GM19324 (cell line): ENCODE results near the gene CNTNAP2.

Experiments
- ATAC-seq: cut with Tn5 transposase; IDR thresholded peaks from one replicate; pipeline ENCODE4 v1.9.1; 2021; ENCODE audit warnings: mild to moderate bottlenecking, moderate library complexity; ENCODE audit not compliant: unreplicated experiment, low FRiP score

Gene CNTNAP2

DNA sequence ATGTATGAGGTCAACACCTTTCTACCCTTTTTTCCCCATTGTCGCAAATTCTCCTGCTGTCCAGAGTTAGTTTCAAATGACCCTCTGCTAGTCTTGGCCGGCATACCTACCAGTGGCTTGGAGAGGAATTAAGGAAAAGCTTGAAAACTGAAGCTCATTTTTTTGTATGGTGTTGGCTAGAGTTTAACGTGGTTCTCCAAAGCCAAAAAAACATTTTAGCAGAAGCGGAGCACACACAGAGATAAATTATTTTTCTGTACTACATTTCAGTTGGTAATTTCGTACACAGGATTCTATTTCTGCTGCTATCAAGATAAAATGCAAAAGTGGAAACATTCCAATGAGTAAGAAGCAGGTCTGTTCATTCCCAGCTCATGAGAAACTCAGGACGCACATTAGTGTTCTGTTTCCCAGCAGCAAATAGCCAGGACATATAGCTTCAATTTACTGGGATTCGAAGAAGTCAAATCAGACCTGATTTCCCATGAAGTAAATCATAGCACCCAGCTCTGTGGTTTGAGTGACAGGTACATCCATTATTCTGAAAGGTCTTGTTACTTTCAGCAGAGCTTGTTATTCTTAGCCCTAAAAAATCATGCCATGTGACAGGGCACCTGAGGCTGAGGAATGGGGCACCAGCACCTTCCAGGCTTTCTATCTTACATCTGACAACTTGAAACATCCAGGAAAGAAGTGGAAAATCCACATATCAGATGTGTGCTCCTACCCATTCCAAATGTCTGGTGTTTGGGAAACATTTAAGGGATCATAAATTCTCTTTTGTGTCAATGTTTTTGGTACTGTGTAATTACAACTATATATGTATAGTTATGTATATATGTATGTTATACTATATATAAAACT is 2258.0 kb downstream of the CNTNAP2 start:
- ATAC-seq = no peak

DNA sequence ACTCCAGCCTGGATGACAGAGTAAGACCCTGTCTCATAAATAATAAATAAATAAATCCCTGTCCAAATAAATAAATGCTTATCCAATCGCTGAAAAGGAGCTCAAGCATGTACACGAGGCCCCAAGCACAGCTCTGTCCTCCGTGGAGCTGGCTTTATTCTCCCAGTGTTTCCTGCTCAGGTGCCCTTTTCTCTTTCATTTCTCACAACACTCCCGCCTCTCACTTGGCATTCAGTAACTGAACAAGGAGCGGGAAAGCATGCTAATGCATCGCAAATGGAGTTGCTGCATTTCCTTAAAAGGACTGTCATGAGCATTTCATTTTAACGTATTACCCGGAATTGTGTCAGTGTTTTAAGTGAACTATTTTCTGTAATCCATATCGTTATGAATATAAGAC is 2263.1 kb downstream of the CNTNAP2 start:
- no peak for ATAC-seq

DNA sequence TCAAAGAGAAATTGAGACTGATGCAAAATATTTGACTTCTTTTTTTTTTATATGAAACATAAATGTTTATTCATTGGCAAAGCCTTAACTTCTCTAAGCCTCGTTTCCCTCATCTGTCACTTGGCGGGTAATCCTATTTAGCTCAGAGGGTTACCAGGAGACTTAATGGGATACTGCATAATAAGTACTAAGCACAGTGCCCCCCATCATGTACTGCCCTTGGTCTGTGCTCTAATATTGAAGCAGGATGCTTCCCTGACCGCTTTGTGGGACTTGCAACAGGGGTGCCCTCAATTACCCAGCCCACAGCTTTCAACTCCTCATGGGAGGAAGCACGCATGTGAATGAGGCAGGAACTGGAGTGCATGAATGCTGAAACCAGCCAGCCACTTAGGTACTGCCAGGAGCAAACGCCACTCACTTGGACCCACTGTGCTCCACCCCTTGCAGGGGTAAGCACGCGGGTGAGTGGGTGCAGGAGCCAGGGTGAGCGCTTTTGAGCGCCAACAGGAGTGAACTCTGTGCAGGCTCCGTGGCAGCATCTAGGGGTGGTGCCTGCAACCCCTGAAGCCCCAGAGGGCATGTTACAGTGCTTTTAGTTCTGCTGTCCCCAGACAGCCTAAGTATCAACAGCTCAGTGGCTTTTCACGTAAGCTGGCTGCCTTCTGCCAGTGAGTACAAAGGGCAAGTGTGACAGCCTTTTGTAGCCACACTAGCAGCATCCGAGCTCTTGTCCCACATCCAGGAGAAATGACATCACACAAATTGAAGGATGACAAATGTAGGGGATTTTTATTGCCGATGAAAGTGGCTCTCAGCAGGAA is 2264.2 kb downstream of the CNTNAP2 start:
- no peak for ATAC-seq

DNA sequence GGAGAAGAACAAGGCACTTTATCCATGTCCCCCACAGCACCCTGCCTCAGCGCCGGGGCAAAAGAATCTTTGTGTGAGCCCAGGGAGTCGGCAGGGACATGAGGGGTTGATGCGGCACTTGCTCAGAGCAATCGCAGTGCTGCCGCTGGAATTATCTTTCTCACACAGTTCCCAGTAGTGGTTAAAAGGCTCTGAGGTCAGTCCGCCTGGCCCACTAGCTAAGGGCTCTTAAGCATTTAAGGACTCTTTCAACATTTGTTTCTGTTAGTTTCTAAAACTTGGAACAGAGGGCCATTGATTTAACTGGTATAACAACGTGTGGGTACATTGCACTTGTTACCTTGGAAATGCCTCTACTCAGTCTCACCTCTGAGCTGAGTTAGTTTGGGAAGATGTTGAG is 2266.0 kb downstream of the CNTNAP2 start:
- ATAC-seq = no peak

DNA sequence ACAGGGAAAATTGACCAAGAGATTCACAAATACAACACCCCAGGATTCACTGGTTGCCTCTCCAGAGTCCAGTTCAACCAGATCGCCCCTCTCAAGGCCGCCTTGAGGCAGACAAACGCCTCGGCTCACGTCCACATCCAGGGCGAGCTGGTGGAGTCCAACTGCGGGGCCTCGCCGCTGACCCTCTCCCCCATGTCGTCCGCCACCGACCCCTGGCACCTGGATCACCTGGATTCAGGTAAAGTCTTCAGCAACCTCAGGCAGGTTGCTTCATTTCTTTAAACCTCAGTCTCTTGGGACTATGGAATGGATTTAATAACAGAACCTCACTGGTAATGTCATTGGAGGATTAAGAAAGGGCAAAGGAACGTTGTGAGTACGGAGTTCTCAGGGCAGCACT is 2267.1 kb downstream of the CNTNAP2 start:
- no peak for ATAC-seq

DNA sequence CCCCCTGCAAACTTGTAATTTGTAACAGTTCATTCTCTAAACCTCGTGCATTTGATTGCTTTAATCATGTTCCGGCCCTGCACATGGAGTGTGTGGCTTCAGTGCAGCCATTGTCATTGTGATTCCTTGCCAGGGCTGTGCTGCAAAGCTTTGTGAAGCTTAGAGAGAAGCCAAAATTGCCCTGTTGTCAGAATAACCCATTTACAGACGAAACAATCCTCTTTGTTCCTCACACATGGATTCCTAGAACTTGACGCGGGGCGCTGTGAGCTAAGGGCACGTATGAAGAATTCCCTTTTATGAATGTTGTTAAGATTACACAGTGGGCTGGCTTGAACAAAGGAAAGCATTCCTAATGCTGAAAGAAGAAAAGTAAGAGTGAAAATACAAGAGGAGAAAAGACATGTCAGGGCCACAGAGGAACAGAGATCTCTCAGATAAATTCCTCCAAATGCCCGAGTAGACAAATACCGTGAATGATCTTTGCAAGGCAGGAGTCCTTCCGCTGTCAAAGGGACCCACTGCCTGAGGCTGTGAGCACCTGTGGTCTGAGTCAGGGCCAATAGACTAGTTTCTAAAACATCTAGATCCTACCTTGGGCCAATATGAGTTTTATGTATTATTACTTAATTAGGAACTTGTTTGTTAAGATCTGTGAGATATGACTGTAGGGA is 2268.5 kb downstream of the CNTNAP2 start:
- ATAC-seq = no peak

DNA sequence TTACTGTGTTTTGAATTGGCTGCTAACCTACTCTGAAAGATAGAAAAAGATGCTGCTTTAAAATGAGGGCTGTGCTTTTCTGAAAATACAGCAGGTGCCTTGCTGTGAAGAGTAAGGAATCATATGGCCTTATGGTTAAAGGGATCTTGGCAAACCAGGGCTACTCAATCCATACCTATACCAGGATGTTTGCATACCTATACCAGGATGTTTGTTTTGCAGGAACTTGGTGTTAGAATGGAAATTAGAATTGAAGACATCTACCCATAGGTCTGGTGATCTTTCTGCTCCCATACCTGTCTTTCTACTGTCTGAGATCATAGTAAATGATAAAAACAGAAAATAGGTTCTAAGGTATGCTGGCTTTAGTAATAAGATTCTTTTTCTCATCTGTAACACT is 2273.8 kb downstream of the CNTNAP2 start:
- no peak for ATAC-seq

DNA sequence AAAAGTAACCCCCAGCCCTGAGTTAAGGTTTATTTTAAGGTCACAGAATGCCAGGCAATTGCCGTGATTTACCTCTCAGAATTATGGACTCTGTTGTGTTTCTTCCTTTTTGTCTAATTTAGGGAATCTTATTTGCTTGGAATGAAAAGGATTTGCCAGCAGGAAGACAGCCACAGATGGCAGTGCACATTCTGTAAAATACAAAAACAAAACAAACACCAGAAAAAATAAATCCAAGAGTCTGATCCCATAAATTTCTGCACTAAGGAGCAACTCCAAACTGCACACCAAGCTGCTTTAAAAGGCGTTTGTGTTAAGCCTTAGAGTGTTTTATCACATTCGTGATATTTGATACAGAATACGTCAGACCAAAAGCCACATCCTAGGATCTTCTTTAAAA is 2275.0 kb downstream of the CNTNAP2 start:
- ATAC-seq = no peak

DNA sequence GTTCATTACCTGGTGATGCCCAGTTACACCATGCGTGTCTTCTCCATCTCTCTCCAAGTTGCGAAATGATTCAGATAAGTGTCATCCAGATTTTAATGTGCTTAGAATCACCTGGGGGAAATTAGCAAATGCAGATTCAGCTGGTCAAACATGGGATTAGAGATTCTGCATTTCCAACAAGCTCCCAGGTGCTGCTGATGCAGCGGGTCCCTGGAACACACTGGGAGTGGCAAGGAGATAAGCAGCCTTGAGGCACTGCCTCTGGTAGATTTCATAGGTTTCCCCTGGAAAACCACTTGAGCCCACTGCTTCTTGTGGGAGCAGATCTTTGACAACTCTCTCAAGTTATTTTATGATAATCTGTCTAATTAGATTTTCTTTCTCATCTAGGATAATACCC is 2278.0 kb downstream of the CNTNAP2 start:
- ATAC-seq = no peak

DNA sequence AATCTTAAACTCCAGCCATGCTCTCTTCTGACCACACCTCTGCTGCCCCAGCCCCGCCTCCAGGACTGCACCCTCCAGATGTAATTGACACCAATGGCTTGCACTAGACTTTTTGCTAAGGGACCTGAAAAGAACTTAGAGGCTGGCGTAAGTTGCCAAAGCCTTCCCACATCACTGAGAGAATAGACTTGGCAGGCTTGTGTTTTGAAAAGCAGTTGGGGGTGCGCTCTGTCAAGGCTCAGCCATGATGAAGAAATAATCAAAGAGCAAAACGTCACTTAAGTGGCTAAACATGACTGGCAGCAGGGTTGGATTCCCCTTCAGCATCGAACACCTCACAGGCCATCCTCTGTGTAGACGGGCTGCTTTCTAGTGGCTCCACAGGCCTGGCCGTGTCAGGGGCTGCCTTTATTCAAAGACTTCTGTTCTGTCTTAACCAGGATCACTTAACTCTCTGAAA is 2278.8 kb downstream of the CNTNAP2 start:
- ATAC-seq = no peak

DNA sequence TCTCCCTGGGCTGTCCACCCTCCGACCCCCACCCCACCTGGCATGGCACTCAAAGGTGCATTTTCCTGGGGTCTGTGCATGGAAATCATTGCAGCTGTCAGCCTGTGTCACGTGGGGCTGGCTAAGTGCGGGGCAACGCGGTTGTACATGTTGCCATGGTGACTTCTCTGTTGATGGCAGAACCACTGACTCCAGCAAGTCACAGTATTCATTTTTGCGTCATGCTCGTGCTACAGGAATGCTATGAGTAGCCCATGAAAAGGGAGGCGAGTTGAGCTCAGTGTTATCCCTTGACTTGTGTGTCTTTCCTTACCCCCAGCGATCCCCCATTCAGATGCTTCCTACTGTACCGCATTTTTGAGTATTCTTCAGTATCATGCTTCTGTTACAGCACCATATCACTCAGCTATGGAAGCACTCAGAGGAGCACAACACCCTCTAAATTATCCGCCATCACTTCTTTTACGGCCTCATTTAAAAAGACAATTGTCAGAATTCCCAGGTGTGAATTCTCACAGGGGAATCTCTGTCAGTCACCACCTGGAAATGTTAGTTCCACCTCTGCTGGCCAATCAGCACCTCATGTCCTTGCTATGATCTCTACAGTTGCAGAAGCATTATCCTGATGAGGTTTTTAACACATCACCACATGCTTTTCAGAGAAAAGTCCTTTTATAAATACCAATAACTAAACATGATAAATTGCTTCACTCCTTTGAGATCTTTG is 2279.6 kb downstream of the CNTNAP2 start:
- no peak for ATAC-seq

DNA sequence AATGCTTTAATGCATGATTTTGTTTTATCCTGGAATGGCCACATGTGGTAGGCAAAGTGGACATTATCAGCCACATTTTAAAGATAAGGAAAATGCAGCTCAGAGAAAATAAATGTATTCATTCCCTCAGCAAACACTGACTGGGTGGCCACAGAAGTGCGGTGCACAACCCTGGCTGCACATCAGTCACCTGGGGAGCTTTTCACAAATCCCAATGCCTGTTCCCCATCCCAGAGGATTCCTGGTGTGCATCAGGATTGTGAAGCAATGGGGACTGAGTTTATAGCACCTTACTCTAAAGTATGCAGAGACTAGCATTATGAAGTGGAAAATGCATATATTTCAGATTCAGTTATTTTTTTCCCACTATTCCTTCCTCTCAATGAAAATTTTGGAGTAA is 2280.5 kb downstream of the CNTNAP2 start:
- no peak for ATAC-seq

DNA sequence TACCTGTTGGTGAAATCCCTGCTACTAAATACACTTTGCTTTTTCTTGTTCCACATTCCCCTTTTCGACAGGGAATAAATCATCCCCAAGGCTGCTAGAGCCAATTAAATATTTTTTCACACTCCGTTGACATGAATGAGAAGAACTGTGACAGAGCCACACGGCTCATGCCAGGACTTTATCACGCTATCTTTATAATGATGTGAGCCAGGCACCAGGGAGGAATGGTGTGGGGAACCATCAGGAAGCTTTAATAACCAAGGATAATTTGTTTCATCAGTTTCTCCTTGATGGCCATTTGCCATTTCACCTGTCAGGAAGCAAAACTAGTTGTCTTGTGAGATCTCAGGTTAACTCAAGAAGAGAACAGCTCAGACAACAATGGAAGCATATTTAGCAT is 2280.9 kb downstream of the CNTNAP2 start:
- ATAC-seq = no peak

DNA sequence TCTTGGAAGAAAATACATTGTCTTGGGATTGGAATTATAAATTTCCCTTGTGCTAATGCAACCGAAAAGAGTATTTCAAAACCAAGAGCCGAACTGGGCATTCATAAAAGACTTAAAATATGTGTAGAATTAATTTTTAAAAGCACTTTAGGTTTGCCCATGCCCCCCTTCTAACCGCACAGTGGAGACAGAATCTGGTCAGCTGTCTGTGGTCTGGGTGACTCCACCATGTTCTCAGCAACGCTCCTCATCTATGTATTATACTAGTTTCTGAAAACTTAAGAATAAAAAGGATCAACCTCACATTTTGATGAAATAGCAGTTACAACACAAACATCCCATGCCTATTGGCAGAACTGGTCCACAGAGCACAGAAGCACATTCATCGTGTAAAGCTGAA is 2281.4 kb downstream of the CNTNAP2 start:
- no peak for ATAC-seq

DNA sequence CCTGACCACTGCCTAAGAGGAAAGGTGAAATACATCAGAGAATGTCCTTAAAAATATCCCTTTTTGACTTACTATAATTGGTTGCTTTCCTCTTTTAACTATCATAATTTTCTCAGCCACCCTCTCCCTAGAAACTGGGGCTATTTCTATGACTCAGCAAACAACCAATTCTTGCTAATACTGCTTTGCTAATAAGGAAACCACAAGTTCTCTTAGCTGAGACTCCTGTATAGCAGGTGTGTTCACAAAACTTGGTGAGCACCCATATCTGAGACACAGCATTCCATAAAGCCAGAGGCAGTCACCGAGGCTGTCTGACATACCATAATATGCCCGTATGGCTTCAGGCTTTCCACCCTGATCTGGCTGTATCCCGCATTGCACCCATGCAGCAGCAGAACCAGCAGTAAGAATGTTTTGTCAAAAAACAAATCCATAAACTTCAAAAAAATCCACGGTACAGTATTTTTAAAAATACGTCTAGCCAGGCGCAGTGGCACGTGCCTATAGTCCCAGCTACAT is 2282.3 kb downstream of the CNTNAP2 start:
- ATAC-seq = no peak

DNA sequence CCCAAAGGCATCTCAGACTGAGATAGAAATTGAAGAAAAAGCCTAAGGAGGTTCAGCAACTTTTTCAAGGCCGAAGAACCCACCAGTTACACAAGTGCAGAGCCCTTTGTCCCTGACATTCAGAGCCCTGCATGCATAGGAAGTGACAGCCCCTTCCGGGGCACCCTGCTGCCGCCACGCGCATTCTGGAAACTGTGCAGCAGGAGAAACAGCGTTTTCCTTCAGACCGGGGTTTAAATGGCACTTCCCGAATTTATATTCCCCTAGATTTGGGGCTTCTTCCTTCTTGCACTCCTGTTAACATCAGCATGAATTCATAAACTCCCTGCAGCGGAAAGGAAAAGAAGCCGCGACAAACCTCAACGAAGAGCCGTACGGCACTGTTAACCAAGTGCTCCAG is 2283.5 kb downstream of the CNTNAP2 start:
- ATAC-seq = no peak

DNA sequence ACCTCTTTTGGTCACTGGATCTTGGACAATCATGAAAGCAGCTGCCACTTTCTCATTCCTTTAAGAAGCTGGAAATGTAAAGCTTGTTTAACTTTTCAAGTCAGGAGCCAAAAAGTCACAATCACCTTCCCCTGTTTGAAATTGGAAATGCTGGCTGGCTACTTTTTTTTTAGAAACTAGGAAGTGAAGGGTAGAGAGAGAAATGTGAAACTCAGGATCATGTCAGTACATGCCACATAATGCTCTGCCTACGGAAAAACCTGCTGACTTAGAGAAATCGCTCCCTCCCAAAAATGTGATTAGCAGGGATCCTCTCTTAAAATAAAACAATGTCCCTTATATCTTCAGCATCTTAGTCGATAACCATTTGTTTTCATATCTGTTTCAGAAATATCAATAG is 2285.6 kb downstream of the CNTNAP2 start:
- no peak for ATAC-seq

DNA sequence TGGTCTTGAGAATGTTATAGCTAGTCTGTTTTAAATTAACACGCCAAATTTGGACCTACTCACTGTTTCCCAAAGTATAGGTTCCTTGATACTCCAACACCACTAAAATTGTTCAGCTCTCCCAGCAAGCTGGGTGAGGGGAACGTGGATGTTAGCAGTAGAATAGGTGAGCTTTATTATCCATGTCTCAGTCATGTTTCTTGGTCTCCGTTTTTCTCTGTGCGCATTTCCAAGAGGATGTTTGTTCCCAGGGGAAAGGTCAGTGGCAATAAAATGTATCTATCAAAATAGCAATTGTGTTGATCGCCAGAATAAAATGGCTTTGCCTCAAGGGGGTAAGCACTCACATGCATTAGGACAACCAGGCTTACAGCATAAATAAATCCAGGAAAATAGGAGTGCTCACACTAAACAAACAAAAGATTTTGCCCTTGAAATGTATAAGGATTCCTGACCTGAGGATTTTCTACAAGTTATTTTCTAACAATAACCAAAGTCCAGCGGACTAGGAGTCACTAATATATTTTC is 2286.9 kb downstream of the CNTNAP2 start:
- ATAC-seq = no peak

DNA sequence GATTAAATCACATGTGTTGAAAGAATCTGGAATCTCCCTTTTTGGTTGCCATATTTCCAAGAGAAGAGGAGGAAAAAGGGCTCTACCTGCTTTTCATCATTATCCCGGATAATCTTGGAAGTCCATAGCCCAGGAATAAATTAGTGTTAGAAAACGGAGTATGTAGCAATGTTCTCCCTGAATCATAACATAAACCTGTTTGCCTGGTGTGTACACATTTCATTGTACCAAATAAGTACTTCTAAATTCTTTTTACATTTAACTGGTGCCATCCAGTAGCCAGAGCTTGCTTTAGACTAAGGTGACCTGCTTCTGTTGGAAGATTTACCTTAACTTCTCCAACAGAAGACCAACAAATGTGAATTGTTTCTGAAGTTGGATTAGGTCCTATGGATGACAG is 2291.7 kb downstream of the CNTNAP2 start:
- ATAC-seq = no peak

DNA sequence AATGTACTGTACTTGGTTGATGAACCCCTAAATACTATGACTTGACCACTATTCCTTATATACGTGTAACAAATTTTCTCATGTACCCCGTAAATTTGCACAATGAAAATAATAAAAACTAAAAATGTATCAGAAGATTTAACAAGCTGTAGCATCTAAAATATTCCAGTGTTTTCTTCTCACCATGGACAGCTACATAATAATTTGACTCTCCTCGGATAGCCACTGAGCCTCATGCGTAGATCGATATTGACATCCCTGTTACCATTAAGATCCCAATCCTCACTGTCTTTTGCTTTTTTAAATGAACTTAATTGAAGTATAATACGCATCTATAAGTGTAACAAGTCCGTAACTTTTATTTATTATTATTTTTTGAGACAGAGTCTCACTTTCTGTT is 2294.3 kb downstream of the CNTNAP2 start:
- ATAC-seq = no peak
